ENCODE results near the gene RSPO4.

- TF ChIP-seq CTCF (IDR thresholded peaks at IDR 0.05; ENCODE audit: insufficient read depth, low read depth, low read length) (no peak), EZH2 (IDR thresholded peaks at IDR 0.05; ENCODE audit: insufficient read depth, low read length) (no peak)
Observed at GRCh38 chr20:1001911-1002681, at the start of gene RSPO4.
